ENCODE data around the gene ITPA. TPM values are rescaled to one million over a fixed set of nuclear protein-coding genes. Genes with fewer than 3 reads are reported as not detected.

The ITPA gene
- total and polyA plus RNA-seq, 2 of the 8 experiments (the other 6 are each of a cell fraction or from before 2014, with no cell fraction given): 88.2 to 94.0 TPM

GRCh38 chr20:3175270-3175669, 34.0 kb upstream of the ITPA start:
- Histone ChIP-seq H3K4ac (replicated peaks; ENCODE audit: insufficient read length, low read depth, low read length) (no peak overlapping the region), H3K14ac (ENCODE audit: insufficient read length) (no peak overlapping the region), H3K23me2 (ENCODE audit: low read depth, low read length) (peaks cover 9% of the 10 kb centered on the region; the same call in 1 of the 2 replicates), H3K4me1 (replicated peaks in 1 of 4; ENCODE audit: control insufficient read depth in 3 of 4, insufficient read depth in 4 of 4, low read length in 3 of 4) (peaks cover 3 to 17% (median 9%) of the 10 kb centered on the region in 4 experiments), H3K79me1 (ENCODE audit: low read depth, low read length) (no peaks in the 10 kb centered on the region; the same call in none of the 2 replicates), H3K36me3 (ENCODE audit: control insufficient read depth in 2 of 4, insufficient read depth in 4 of 4, low read length in 3 of 4) (no peaks in the 10 kb centered on the region; a peak in 1 of 8 replicates), H3K56ac (replicated peaks; ENCODE audit: insufficient read length, low read depth, low read length) (no peak overlapping the region), H2AK5ac (ENCODE audit: low read depth, low read length) (no peak overlapping the region), H3K18ac (ENCODE audit: extremely low read depth, low read length) (no peak overlapping the region), H2AFZ (ENCODE audit: low read length) (no peak overlapping the region), H3K4me2 (ENCODE audit: insufficient read depth in 1 of 2, low read depth in 2 of 2, low read length in 2 of 2) (peak overlapping the region; percentile 73 to 77), H3K4me3 (ENCODE audit: extremely low read depth in 1 of 4, insufficient read depth in 2 of 4, low read depth in 3 of 4, low read length in 4 of 4) (peak overlapping the region in 3 of 4 experiments; percentile 83 to 94 (median 88); a peak in 5 of 8 replicates), H2BK12ac (ENCODE audit: low read depth, low read length) (no peak overlapping the region), H2BK15ac (ENCODE audit: low read length) (no peak overlapping the region), H4K8ac (ENCODE audit: extremely low read depth, insufficient read depth, low read length) (no peak overlapping the region), H3K79me2 (ENCODE audit: control insufficient read depth in 1 of 2, insufficient read depth in 2 of 2, low read length in 2 of 2) (peaks cover 0 to 17% of the 10 kb centered on the region in 2 experiments; a peak in 2 of 4 replicates), H4K5ac (ENCODE audit: insufficient read length, low read depth, low read length) (no peak overlapping the region), H3K27me3 (replicated peaks in 1 of 4; ENCODE audit: control insufficient read depth in 3 of 4, extremely low read depth in 1 of 4, insufficient read depth in 3 of 4, low read length in 3 of 4) (no peaks in the 10 kb centered on the region), H3K9me3 (ENCODE audit: insufficient read depth in 2 of 2, low read depth in 1 of 2, low read length in 1 of 2) (no peaks in the 10 kb centered on the region), H3K9ac (replicated peaks in 1 of 4; ENCODE audit: extremely low read depth in 1 of 4, low read depth in 3 of 4, low read length in 3 of 4) (no peak overlapping the region; a peak in 1 of 7 replicates), H4K91ac (replicated peaks; ENCODE audit: insufficient read length, low read length) (no peak overlapping the region), H3K23ac (ENCODE audit: insufficient read length) (no peak overlapping the region), H2BK120ac (replicated peaks; ENCODE audit: low read depth, low read length) (no peak overlapping the region), H3K27ac (ENCODE audit: low read depth, low read length) (no peak overlapping the region), H2BK20ac (ENCODE audit: low read length) (no peak overlapping the region), H4K20me1 (replicated peaks in 1 of 2; ENCODE audit: control insufficient read depth in 1 of 2, insufficient read depth in 2 of 2, low read length in 2 of 2) (peaks cover 0 to 4% of the 10 kb centered on the region in 2 experiments), H2BK5ac (ENCODE audit: low read depth, low read length) (no peak overlapping the region)
- ChIA-PET CTCF (ENCODE audit: partially characterized antibody) (interaction anchor here (1.1 to 1.2 kb wide), 2 partner anchors 11 to 22 kb away, joined by 3 to 4 read pairs; no protein-coding TSS in a partner anchor), POLR2A (ENCODE audit: partially characterized antibody) (interaction anchor here (0.8 to 1.2 kb wide), 3 partner anchors 9 to 14 kb away, joined by 3 to 13 read pairs (median 7); partner anchors contain the start of genes FASTKD5 and UBOX5)
- DNase-seq (ENCODE audit: low read depth in 1 of 2, low spot score in 2 of 2): no peak
- FAIRE-seq: no peak
- 56% methylated on average over 1 of the region's 1 CpG; no CpG with 5 or more reads in 1 of the 2 experiments for WGBS, 2 experiments (ENCODE audit: extremely low coverage in 1 of 2, insufficient coverage in 1 of 2, insufficient read length in 1 of 2, insufficient replicate concordance in 2 of 2, low coverage in 1 of 2, low lambda C conversion rate in 2 of 2, missing lambda C conversion rate in 1 of 2)
